GM10847 (cell line): ENCODE data around the gene ZNF442.

ENCODE experiments used
- POLR2A ChIP-seq: IDR thresholded peaks from 2 replicates; pipeline ENCODE4 v1.6.1; 2011; ENCODE audit not compliant: insufficient read length; ENCODE audit errors: extremely low read depth

The ZNF442 gene

DNA sequence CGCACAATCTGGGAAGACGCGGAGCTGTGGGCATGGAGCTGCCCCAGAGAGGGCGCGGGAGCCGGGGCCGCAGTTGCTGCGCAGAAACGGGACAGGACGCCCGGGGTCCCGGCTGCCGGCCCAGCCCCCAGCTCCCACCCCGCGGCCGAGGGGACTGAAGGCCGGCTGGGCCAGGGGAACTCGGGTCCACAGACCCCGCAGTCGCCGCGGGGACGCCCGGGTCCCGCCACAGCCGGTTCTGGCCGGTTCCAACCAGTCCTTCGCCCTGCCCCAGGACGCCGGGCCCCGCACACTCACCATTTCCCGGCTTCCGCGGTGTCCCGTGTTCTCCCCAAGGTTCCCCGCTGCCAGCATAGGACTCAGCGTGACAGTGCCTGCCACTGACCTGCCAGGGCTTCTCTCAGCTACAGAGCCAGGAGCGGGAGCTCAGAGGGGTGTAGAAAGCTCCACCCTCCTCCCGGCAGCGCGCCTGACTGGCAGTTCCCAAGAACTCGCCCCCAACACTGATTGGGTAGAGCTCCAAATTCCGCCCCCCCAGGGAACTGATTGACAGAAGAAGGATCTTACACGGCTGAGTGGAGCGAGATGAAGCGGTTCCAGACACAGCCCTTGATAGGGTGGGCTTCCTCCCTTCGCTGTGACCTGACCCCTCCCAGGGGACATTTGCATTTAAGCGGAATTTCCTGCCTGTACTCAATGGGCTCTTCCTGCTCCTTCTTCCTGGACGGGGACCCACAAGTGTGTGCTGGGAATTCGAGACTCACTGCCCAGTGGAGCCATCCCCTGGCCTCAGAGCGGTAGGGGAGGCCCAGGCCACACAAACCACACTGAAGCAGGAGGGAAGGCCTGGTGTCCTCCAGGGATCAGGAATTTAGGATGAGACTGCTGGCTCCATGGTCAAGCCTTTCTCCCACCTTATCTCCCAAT is at the start of gene ZNF442:
Gene ZNF442, minus strand, starts transcription at position 448 of the 927 bp plus-strand sequence. CDS start 2,052 bp downstream, outside the sequence.
- TF ChIP-seq POLR2A = peak; percentile 67

DNA sequence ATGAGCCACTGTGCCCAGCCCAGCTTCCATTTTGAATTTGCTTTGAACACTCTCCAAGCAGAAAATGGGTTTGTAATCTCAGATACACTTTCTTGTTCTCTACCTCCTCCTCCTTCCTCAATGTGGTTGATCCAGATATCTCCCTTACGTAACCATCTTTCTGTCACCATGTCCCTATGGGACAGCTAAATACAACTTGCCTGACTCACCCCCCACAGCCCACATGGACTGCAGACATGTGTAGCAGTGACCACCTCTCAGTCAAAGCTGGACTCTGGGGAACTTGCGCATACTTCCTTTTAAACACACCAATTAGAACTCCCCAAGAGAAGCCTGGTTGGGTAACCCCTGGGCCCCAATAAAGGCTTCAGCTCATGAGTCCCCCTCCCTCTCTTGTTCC is 46.4 kb upstream of the ZNF442 start:
- TF ChIP-seq POLR2A = no peak

DNA sequence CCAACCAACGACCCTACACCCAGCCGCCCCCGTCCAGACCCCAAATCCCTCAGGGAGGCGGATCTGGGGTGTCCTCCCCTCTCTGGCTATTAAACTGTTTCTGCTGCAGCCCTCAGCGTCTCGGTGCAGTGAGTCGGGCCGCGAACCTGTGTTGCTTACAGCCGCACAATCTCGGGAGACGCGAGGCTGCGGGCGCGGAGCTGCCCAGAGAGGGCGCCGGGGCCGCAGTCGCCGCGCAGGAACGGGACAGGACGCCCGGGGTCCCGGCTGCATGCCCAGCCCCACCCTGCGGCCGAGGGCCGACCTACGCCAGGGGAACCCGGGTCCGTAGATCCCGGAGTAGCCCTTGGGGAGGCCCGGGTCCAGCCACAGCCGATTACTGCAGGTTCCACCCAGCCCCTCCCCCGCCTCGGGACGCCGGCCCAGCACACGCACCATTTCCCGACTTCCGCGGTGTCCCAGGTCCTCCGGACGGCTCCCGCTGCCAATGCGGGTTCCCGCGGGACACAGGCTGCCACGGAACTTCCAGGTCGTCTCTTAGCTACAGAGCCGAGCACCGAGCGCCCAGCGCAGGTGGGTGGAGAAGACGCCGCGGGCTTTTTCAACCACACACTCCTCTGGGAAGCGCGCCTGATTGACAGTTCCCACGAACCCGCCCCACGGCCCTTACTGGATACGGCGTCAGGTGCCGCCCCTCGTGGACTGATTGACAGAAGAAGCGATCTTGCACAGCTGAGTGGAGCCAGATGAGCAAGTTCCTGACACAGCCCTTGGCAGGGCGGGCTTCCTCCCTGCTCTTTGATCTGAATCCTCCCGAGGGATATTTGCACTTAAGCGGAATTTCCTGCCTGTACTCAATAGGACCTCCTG is 35.4 kb upstream of the ZNF442 start, which contains the start of gene ZNF799:
Gene ZNF799, minus strand, starts transcription at position 639 of the 870 bp plus-strand sequence. Its CDS starts 201 bp downstream, at position 438.
- TF ChIP-seq POLR2A = peak; percentile 40

- no peak for TF ChIP-seq POLR2A
These were observed 14.9 kb upstream of the ZNF442 start for GRCh38 chr19:12380444-12380737.

DNA sequence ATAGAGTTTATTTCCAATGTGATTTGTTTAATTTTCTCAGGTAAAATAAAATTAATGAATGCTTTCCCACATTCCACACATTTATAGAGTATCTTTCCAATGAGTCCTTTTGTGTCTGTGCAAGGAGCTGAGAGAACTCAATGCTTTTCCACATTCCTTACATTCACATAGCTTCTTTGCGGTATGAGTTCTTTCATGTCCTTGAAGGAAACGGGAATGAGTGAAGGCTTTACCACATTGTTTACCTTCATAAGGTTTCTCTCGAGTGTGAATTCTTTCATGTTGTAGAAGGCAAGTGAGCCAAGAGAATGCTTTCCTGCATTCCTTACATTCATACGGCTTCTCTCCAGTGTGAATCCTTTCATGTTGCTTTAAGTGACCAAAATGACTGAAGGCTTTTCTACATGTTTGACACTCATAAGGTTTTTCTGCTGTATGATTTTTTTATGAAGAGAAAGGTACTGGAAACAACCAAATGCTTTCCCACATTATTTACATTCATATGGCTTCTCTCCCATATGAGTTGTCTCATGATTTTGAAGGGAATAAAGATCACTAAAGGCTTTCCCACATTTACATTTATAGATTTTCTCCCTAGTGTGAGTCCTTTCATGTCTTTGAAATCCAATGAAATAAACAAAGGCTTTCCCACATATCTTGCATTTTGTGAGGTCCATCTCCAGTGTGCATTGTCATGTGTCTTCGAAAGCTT is 14.4 kb upstream of the ZNF442 start:
- no peak for TF ChIP-seq POLR2A

DNA sequence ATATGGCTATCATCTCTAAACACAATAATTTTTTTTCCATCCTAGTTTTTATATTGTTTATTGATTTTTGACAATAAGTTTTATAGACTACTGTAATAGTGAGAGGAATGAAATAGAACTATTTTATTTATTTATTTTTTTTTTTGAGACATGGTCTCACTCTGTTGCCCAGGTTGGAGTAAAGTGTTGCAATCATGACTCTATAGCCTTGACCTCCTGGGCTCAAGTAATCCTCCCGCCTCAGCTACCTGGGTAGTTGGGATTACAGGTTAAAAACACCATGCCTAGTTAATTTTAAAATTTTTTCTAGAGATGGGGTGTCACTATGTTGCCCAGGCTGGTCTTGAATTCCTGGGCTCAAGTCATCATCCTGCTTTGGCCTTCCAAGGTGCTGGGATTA is 8.5 kb upstream of the ZNF442 start:
- no peak for TF ChIP-seq POLR2A

DNA sequence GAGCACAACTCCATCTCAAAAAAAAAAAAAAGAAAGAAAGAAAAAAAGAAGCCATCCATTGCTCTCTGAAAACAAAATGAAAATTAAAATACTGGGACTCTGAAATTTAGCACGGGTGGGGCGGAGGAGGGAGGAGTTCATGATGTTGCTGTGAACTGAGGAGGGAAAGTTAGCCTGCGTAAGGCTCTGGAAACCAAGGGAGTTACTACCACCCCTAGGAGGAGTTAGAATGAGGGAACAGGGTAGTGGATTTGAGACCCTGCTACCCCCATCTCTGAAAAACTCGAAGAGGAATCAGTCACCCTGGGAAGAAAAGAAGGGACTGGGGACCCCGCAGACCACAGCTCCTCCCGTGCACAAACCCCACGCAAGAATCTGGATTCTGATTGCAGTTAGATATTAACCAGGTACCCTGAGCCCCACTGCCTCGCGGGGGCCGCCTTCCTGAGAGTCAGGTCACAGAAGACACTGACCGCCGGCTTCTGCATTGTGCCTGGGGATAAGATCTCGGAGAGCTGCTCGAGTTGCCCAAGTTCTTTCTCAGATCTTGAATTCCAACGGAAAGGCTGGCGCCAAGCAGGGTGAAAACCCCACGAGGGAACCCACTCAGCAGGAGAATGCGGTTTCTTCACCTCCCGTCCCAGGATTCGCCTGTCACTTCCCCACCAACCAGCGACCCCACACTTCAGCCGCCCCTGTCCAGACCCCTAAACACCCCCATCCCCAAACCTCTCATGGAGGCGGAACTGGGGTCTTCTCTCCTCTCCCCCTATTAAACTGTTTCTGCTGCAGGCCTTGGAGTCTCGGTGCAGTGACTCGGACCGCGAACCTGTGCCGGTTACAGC is 870 bp downstream of the ZNF442 start:
- TF ChIP-seq POLR2A = no peak

DNA sequence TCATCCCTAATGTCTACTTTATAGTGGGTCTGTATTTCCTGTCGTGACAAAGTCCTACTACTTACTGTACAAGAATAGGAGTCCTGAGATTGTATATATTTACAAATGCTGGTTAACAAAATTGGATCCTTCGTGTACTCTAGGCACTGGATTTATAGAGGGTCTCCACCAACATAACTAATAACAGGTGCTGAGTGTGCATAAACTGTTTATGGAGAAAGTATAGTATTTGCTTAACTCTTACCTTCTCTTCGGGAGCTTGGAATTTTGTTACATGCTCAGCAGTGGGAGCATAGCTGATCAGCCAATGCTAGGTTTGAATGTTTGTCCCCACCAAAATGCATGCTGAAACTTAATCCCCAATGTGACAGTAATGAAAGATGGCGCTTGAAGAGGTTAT is 12.1 kb downstream of the ZNF442 start:
- TF ChIP-seq POLR2A = no peak

- TF ChIP-seq POLR2A = no peak
These were observed 14.6 kb downstream of the ZNF442 start for GRCh38 chr19:12350890-12351197.

GRCh38 chr19:12350185-12350889 is 15.1 kb downstream of the ZNF442 start:
- no peak for TF ChIP-seq POLR2A

- no peak for TF ChIP-seq POLR2A
These were observed 18.6 kb downstream of the ZNF442 start for GRCh38 chr19:12346896-12347295.

DNA sequence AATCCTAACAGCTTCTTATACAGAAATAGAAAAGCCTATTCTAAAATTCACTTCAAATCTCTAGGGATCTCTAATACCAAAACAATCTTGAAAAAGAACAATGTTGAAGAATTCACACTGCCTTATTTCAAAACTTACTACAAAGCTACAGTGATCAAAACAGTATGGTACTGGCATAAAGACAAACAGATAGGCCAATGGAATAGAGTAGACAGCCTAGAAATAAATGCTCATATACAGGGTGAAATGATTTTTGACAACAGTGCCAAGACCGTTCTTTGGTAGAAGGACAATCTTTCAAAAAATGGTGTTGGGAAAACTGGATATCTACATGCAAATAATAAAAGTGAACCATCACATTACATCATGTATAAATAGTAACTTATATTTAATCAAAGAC is 20.3 kb downstream of the ZNF442 start:
- no peak for TF ChIP-seq POLR2A

- TF ChIP-seq POLR2A = peak; percentile 96
These were observed 32.0 kb downstream of the ZNF442 start, which contains the start of gene ZNF563 for GRCh38 chr19:12333162-12334159. Gene ZNF563, minus strand, starts transcription at chr19:12333633. Its CDS starts 151 bp downstream, at chr19:12333482.
